ENCODE data around the gene CCDC88C.
"Not testable (repeated sequence)": the region's sequence is repeated elsewhere in the genome, so short reads cannot be mapped to it uniquely, and the experiment has no call there.

CCDC88C gene

DNA sequence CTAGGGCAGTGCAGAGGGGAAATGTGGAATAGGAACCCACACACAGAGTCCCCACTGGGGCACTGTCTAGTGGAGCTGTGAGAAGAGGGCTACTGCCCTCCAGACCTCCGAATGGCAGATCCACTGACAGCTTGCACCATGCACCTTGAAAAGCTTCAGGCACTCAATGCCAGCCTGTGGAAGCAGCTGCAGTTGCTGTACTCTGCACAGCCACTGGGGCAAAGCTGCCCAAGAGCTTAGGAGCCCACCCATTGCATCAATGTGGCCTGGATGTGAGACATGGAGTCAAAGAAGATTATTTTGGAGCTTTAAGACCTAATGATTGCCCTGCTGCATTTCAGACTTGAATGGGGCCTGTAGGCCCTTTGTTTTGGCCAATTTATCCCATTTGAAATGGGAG lies 21.7 kb upstream of the CCDC88C start:
- Histone ChIP-seq H3K4me1 (ENCODE audit: insufficient read depth, low read length, severe bottlenecking) (no peaks in the 10 kb centered on the region), H3K36me3 (ENCODE audit: insufficient read depth, low read length) (no peaks in the 10 kb centered on the region; the same call in 1 of the 2 replicates), H3F3A (ENCODE audit: insufficient read depth, low read length) (no peaks in the 10 kb centered on the region), H3K27ac (ENCODE audit: low read depth, low read length, poor library complexity, severe bottlenecking) (no peak overlapping the region), H3K27me3 (ENCODE audit: insufficient read depth, low read length) (no peaks in the 10 kb centered on the region; the same call in 1 of the 2 replicates), H3K4me2 (ENCODE audit: low read length) (no peak overlapping the region), H2AFZ (ENCODE audit: low read length) (no peak overlapping the region), H4K20me1 (ENCODE audit: insufficient read depth, low read length) (no peaks in the 10 kb centered on the region), H3K9me2 (ENCODE audit: low read depth, low read length) (no peaks in the 10 kb centered on the region), H3K9ac (ENCODE audit: low read length) (no peak overlapping the region), H3K79me2 (ENCODE audit: insufficient read depth, low read length) (no peaks in the 10 kb centered on the region), H3K4me3 (ENCODE audit: low read depth, low read length, poor library complexity, severe bottlenecking) (no peak overlapping the region), H3K9me3 (ENCODE audit: low read length) (0 out of 2 replicates have a peak, but pooled peaks cover 3% of the 10 kb centered on the region)
- no peak for TF ChIP-seq EZH2 (IDR thresholded peaks at IDR 0.05; ENCODE audit: borderline replicate concordance, low read length)
- no peak for TF ChIP-seq CTCF (IDR thresholded peaks at IDR 0.05; ENCODE audit: low read length)

DNA sequence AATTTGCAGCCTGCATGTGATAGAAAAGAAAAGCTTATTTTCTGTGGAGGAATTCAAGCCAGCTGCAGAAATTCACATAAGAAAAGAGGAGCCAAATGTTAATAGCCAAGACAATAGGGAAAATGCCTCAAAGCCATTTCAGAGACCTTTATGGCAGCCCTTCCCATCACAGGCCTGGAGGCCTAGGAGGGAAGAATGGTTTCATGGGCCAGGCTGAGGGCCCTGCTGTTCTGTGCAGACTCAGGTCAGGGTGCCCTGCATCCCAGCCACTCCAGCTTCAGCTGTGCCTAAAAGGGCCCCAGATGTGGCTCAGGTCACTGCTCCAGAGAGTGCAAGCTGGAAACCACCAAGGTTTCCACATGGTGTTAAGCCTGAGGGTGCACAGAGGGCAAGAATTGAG lies 21.2 kb upstream of the CCDC88C start:
- no peaks in the 10 kb centered on the region for H3K79me2 ChIP-seq (ENCODE audit: insufficient read depth, low read length)
- H3F3A ChIP-seq (ENCODE audit: insufficient read depth, low read length) = no peaks in the 10 kb centered on the region
- no peaks in the 10 kb centered on the region for H3K9me2 ChIP-seq (ENCODE audit: low read depth, low read length)
- no peak overlapping the region for H3K4me3 ChIP-seq (ENCODE audit: low read depth, low read length, poor library complexity, severe bottlenecking)
- TF ChIP-seq CTCF (IDR thresholded peaks at IDR 0.05; ENCODE audit: low read length) (no peak), EZH2 (IDR thresholded peaks at IDR 0.05; ENCODE audit: borderline replicate concordance, low read length) (no peak)
- H3K4me2 ChIP-seq (ENCODE audit: low read length) = no peak overlapping the region
- H2AFZ ChIP-seq (ENCODE audit: low read length) = no peak overlapping the region
- no peak overlapping the region for H3K27ac ChIP-seq (ENCODE audit: low read depth, low read length, poor library complexity, severe bottlenecking)
- no peaks in the 10 kb centered on the region; the same call in 1 of the 2 replicates for H3K36me3 ChIP-seq (ENCODE audit: insufficient read depth, low read length)
- H3K9me3 ChIP-seq (ENCODE audit: low read length) = 0 out of 2 replicates have a peak, but pooled peaks cover 3% of the 10 kb centered on the region
- no peak overlapping the region for H3K9ac ChIP-seq (ENCODE audit: low read length)
- H4K20me1 ChIP-seq (ENCODE audit: insufficient read depth, low read length) = no peaks in the 10 kb centered on the region
- H3K4me1 ChIP-seq (ENCODE audit: insufficient read depth, low read length, severe bottlenecking) = no peaks in the 10 kb centered on the region
- H3K27me3 ChIP-seq (ENCODE audit: insufficient read depth, low read length) = no peaks in the 10 kb centered on the region; the same call in 1 of the 2 replicates

DNA sequence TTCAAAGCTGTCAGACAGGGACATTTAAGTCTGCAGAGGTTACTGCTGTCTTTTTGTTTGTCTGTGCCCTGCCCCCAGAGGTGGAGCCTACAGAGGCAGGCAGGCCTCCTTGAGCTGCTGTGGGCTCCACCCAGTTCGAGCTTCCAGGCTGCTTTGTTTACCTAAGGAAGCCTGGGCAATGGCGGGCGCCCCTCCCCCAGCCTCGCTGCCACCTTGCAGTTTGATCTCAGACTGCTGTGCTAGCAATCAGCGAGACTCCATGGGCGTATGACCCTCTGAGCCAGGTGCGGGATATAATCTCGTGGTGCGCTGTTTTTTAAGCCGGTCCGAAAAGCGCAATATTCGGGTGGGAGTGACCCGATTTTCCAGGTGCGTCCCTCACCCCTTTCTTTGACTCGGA lies 18.6 kb upstream of the CCDC88C start:
- not testable (repeated sequence) for H3K27ac ChIP-seq (ENCODE audit: low read depth, low read length, poor library complexity, severe bottlenecking); H3K9me3 ChIP-seq (ENCODE audit: low read length); H3K4me2 ChIP-seq (ENCODE audit: low read length); H3K9me2 ChIP-seq (ENCODE audit: low read depth, low read length); H3K4me1 ChIP-seq (ENCODE audit: insufficient read depth, low read length, severe bottlenecking); H3K79me2 ChIP-seq (ENCODE audit: insufficient read depth, low read length); H3F3A ChIP-seq (ENCODE audit: insufficient read depth, low read length); H3K4me3 ChIP-seq (ENCODE audit: low read depth, low read length, poor library complexity, severe bottlenecking); H3K36me3 ChIP-seq (ENCODE audit: insufficient read depth, low read length); H2AFZ ChIP-seq (ENCODE audit: low read length); H3K9ac ChIP-seq (ENCODE audit: low read length); H3K27me3 ChIP-seq (ENCODE audit: insufficient read depth, low read length); H4K20me1 ChIP-seq (ENCODE audit: insufficient read depth, low read length)

GRCh38 chr14:91429385-91429784 lies 11.8 kb upstream of the CCDC88C start:
- Histone ChIP-seq H3K4me1 (ENCODE audit: insufficient read depth, low read length, severe bottlenecking) (peaks cover 12% of the 10 kb centered on the region), H4K20me1 (ENCODE audit: insufficient read depth, low read length) (no peaks in the 10 kb centered on the region), H3K27ac (ENCODE audit: low read depth, low read length, poor library complexity, severe bottlenecking) (no peak overlapping the region), H3K9me3 (ENCODE audit: low read length) (no peaks in the 10 kb centered on the region), H3K4me3 (ENCODE audit: low read depth, low read length, poor library complexity, severe bottlenecking) (no peak overlapping the region), H3F3A (ENCODE audit: insufficient read depth, low read length) (no peaks in the 10 kb centered on the region), H3K27me3 (ENCODE audit: insufficient read depth, low read length) (no peaks in the 10 kb centered on the region), H2AFZ (ENCODE audit: low read length) (no peak overlapping the region), H3K36me3 (ENCODE audit: insufficient read depth, low read length) (no peaks in the 10 kb centered on the region), H3K9ac (ENCODE audit: low read length) (no peak overlapping the region), H3K79me2 (ENCODE audit: insufficient read depth, low read length) (no peaks in the 10 kb centered on the region), H3K9me2 (ENCODE audit: low read depth, low read length) (no peaks in the 10 kb centered on the region), H3K4me2 (ENCODE audit: low read length) (no peak overlapping the region)
- TF ChIP-seq EZH2 (IDR thresholded peaks at IDR 0.05; ENCODE audit: borderline replicate concordance, low read length) = no peak

- H4K20me1 ChIP-seq (ENCODE audit: insufficient read depth, low read length); H3K27ac ChIP-seq (ENCODE audit: low read depth, low read length, poor library complexity, severe bottlenecking); H3K9me2 ChIP-seq (ENCODE audit: low read depth, low read length); H2AFZ ChIP-seq (ENCODE audit: low read length); H3K4me3 ChIP-seq (ENCODE audit: low read depth, low read length, poor library complexity, severe bottlenecking); H3K79me2 ChIP-seq (ENCODE audit: insufficient read depth, low read length); H3K27me3 ChIP-seq (ENCODE audit: insufficient read depth, low read length); H3K9me3 ChIP-seq (ENCODE audit: low read length); H3K36me3 ChIP-seq (ENCODE audit: insufficient read depth, low read length); H3K4me2 ChIP-seq (ENCODE audit: low read length); H3K9ac ChIP-seq (ENCODE audit: low read length); H3F3A ChIP-seq (ENCODE audit: insufficient read depth, low read length): not testable (repeated sequence)
- peaks cover 12% of the 10 kb centered on the region for H3K4me1 ChIP-seq (ENCODE audit: insufficient read depth, low read length, severe bottlenecking)
Measured at GRCh38 chr14:91428931-91429330, 11.3 kb upstream of the CCDC88C start.

GRCh38 chr14:91425531-91425944 lies 7.9 kb upstream of the CCDC88C start:
- not testable (repeated sequence) for H3K9me3 ChIP-seq (ENCODE audit: low read length); H3K27ac ChIP-seq (ENCODE audit: low read depth, low read length, poor library complexity, severe bottlenecking); H3K9me2 ChIP-seq (ENCODE audit: low read depth, low read length); H3F3A ChIP-seq (ENCODE audit: insufficient read depth, low read length); H3K9ac ChIP-seq (ENCODE audit: low read length); H4K20me1 ChIP-seq (ENCODE audit: insufficient read depth, low read length); H3K79me2 ChIP-seq (ENCODE audit: insufficient read depth, low read length); H3K27me3 ChIP-seq (ENCODE audit: insufficient read depth, low read length); H3K36me3 ChIP-seq (ENCODE audit: insufficient read depth, low read length)
- Histone ChIP-seq H3K4me1 (ENCODE audit: insufficient read depth, low read length, severe bottlenecking) (peaks cover 12% of the 10 kb centered on the region), H3K4me3 (ENCODE audit: low read depth, low read length, poor library complexity, severe bottlenecking) (peak overlapping the region; percentile 44), H2AFZ (ENCODE audit: low read length) (0 out of 2 replicates have a peak overlapping the region, but pooled peaks have one; percentile 63), H3K4me2 (ENCODE audit: low read length) (peak overlapping the region; percentile 34; the same call in 1 of the 2 replicates)
